GM19324 (cell line): ENCODE data around the gene AURKA.
"Not testable (repeated sequence)": the region's sequence is repeated elsewhere in the genome, so short reads cannot be mapped to it uniquely, and the experiment has no call there.

Experiments used
- ATAC-seq: cut with Tn5 transposase; IDR thresholded peaks from one replicate; pipeline ENCODE4 v1.9.1; 2021; ENCODE audit warnings: mild to moderate bottlenecking, moderate library complexity; ENCODE audit not compliant: unreplicated experiment, low FRiP score

Gene AURKA

DNA sequence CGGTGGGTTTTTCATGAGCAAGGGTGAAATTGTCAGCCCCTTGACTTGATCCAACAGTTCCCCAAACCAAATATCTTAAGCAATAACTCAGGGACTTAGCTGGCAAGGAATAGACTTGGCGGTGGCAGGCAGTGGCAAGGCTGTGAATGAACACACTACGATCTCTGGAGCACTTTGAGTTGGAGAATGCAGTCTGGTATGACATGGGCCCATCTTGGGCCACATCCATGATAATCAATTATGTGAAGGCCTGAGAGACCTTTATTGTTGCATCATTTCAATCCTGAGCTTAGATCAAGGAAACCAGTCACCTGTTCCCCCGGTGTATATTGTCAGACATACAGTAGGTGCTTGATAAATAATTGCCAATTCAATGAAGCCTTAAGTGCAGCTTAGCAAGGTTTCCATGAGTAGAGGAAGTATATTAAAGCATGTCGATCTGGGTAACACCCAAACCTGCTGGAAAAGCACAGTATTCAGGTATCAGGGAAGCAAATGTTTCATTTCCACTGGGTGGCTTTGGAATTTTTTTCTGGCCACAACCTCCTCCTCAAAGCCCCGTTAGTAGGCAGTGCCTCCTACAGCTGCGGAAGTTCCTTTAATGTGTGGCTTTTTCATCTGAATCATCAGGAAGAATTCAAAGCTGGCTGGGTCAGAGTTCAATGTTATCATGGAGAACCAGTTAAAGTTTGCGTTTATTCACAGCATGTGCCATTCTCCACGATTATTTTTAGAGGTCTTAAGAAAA, 30.2 kb upstream of the AURKA start:
- ATAC-seq: no peak

DNA sequence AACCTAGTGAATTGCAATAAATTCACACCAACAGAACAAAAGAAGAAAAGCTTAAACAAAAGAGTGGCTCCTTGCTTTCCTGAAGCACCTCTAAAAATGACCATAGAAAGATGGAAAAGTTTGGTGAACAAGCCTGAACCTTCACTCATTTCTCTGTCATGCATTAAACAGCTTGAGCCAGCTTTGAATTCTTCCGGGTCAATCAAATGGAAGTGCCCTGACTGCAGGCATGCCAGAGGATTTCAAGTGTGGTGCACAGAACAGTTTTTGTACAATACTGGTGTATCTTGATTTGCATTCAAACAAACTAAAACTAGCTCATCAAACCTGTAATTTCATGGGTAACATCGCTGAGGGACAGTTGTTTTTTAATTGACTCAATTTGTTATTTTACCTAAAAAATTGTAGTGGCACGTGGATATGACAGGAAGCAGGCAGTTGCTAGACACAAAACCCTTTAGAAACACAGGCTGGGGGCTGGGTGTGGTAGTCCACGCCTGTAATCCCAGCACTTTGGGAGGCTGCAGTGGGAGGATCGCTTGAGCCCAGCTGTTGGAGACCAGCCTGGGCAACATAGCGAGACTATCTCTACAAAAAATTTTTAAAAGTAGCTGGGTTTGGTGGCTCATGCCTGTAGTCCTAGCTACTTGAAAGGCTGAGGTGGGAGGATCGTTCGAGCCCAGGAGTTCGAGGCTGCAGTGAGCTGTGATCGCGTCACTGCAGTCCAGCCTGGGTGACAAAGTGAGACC, 29.1 kb upstream of the AURKA start:
- ATAC-seq: no peak

DNA sequence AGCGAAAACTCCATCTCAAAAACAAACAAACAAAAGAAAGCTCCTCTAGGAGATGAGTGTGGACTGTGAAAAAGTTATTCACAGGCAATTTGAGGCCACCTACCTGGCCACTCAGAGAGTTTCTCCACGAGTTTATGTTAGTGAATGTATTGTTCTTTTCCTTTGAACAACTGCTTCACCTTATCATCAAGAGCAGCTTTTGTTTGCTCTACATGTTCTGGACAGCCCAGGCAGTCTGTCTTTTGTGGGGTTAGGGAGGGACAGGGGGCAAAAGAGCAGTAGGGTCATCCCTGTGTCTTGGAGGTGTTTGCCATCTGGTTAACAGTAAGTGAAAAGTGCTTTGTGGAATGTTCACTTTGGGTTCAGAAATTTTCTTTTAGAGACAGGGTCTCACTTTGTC, 28.0 kb upstream of the AURKA start:
- no peak for ATAC-seq

DNA sequence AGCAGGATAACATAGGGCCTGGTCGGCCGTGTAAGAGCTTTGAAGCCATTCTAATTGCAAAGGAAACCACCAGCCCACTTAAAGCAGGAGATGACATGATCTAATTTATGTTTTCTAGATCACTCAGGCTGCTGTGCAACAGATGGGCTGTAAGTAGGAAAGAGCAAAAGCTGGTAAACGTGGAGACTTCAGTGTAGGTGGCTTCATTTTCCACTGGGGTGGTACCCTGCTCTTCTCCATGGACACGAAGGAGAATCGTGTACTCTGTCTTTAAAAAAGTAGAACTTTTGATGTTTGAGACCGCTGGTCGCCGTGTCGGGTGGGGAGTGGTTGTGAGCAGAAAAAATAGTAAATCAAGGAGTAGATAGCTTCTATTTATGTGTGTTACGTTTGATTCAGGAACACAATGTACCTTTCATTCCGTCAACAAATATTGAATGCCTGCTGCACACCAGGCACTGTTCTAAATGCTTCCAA, 26.4 kb upstream of the AURKA start:
- ATAC-seq: no peak

DNA sequence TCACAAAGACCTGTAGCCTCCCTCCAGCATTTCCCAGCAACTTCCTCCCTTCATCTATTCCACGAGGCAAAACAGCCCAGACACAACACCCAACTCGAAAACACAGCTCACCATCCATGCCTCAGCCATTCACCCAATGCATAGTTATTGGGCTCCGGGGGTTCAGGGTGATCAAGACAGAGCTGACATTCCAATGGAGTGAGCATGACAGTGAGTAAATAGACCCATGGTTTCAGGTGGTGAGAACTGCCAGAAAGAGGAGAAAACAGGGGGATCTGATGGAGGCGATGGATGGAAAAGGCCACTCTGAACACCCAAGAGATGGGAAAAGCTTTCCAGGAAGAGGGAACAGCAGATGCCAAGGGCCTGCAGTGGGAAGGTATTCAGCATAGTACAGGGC, 25.9 kb upstream of the AURKA start:
- no peak for ATAC-seq

DNA sequence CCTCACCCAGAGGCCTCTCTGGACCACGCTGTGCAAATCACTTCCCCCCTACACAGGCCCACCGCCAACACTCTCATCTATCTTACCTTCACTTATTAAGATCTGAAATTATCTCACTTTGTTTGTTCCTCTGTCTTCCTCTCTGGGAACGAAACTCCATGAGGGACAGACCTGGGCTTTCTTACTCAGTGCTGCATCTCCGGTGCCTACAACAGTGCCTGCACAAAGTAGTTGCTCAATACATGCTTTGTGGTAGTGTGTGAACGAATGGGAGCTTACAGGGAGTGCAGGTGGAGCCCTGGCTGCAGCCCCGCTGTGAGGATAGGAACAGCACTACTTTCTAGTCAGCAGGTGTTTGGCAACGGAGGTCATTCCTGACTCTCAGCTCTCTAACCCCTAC, 25.4 kb upstream of the AURKA start:
- ATAC-seq: no peak

DNA sequence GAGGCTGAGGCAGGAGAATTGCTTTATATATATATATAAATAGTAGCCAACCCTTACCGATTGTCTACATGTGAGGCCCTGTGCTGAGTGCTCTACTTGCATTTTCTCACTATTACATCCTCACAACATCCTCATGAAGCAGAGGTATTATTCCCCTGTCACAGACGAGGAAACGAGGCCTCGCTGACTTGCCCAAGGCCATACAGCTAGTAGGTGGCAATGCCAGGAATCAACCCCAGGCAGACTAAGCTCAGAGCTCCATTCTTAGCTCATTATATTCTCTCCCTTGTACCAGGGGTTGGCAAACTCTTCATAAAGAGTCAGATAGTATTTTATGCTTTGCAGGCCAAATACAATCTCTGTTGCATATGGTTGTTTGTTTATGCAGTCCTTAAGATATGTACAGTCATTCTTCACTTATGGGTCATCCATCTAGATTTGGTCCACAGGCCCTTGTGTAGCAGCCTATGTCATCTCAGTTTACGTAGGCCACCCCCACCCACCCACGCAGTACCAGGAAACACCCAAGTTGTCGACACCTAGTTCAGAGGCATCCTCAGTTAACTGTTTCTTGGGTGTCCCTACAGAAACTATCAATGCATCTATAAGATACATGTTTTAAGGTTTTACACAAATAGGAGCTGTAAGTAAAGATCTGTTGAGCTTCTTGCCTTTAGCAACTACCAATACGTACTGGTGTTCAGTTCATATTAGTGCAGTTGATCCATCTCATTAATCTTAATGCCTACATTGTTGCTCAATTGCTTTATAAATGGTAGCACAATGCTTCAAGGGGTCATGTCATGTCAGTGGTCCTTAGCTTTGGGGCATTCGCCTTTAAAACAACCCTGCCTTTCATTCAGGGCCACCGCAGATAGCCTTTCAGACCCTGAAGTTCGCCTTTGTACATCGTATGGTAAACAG, 23.1 kb upstream of the AURKA start:
- no peak for ATAC-seq

DNA sequence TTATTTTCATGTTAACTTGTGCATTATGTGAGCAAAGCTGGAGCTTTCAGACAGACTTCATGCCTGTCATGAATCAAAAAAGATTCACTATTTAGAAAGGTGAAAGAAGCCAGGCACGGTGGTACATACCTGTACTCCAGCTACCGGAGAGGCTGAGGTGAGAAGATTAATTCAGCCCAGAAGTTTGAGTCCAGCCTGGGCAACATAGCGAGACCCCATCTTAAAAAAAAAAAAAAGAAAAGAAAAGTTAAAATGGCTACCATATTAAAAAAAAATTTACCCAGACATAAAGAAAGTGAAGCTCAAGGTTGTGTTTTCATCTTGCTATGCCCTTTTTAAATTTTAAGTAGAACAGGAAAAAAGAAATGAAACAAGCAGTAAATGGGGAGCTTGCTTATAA, 20.9 kb upstream of the AURKA start:
- no peak for ATAC-seq

DNA sequence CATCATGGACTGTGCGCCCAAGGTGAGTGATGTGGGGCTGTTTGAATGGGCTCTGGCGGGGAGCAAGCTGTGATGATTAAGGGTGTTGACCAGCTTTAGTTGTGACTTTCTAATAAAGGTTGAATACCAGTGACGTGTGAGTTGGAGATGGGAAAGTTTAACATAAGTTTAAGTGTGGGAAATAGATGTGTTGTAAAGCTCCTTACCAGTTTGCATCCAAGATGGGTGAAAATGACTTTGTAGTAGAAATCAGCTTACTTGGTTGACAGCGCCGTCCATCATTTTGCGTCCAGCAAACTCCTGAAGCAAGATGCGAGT, 20.4 kb upstream of the AURKA start:
- ATAC-seq: no peak

DNA sequence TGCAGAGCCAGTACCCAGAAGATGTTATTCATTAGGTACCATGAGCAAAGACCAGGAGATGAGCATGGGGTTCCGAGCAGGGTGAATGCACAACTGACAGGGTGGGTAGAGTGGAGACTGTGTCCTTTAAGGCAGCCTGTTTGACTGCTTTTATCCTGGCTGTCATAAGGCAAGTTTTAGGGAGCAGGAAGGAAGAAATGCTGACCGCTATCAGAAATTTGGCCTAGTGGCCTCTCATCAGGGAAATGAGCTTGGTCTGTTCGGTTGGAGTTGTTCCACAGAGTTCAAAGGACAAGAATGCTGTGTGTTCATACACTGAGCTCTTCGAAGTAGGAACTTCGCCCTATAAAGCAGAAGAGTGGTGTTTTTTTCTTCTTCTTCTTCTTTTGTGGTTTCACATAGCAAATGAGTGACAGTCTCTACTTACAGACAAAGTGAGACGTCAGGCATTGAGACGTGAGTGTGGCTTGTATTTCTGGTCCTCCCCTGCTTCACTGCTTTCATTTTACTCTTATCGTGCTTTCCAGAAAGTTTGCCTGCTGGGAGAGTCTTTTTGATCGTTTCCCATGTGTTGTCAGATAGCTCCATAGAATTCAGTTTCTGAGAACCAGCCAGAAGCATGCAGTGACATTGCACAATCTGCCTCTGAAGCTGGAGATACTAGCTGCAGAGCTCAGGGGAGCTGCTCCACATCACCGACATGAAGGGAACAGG, 19.9 kb upstream of the AURKA start, which contains the start of gene CASS4:
Gene CASS4, plus strand, starts transcription at position 502 of the 714 bp plus-strand sequence. Its CDS starts 199 bp downstream, at position 701.
- peak; percentile 53 for ATAC-seq

DNA sequence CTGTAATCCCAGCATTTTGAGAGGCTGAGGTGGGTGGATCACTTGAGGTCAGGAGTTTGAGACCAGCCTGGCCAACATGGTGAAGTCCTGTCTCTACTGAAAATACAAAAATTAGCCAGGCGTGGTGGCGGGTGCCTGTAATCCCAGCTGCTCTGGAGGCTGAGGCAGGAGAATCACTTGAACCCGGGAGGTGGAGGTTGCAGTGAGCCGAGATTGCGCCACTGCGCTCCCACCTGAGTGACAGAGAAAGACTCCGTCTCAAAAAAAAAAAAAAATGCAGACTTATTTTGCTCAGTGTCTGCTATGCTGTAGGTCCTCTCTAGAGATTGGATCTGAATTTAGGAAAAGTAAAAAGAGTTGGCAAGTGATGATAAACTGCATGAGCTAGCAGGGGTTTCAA, 19.3 kb upstream of the AURKA start:
- not testable (repeated sequence) for ATAC-seq

DNA sequence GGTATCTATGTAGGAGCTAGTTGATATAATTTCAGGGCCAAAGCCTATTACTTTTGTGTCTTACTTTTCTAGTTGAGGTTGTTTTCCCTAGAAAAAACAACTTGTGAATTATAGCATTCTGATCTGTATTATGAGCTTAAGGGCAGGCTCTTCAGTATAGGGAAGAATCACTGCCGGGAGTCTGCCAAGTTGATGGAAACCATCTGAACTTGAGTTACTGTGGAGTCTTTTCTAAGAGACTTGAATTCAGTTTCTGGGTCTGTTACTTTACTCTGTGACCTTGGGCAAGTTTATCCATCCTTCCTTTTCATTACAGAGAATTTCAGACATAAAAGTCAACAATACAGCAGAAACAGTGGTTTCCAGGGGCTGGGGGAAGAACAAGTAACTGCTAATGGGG, 17.9 kb upstream of the AURKA start:
- ATAC-seq: no peak

DNA sequence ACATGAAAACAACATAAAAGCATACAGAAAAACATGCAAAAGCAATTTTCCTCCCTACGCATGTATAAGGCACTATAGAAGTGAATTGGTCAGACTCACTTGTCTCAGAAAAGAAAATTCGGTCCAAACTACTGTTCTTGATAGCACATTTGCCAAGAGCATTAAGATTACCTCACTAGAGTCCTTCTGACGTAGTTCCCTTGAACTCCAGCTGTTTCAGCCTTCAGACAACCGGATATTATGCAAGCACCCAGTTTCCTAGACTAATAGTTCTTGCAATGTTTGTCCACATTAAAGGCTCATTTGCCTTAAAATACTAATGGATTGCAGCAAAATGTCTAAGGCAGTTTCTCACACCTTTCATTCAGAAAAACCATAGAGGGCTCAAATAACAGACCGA, 17.5 kb upstream of the AURKA start:
- no peak for ATAC-seq

DNA sequence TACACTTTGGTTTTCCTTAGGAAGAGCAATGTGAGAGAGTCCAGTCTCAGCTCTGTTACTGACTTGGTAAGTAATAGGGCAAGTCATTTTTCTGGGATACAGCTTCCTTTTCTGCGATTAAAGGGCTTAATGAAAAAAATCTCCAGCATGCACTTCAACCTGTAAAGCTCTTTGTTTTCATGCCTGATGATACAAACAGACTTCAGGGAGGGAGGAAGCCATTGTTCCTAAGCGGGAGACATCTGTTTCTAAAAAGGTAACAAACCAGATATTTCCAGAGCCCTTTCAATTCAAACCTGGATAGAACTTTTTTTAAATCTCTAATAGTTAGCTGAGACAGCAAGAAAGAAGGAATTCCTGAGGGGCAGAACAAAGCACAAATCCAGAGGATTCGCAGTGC, 14.9 kb upstream of the AURKA start:
- no peak for ATAC-seq

DNA sequence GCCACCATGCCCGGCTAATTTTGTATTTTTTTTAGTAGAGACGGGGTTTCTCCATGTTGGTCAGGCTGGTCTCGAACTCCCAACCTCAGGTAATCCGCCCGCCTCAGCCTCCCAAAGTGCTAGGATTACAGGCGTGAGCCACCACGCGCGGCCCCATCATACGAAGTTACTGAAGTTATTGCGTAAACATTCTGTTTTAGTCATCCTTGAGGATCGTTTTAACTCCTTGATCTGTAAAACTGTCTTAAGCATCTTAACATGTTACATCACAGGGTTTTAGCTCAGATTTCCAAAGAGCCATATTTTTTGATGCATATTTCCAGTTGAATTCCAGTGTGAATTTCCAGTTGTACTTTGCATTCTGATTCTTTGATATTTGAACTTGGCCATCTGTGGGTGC, 13.3 kb upstream of the AURKA start:
- not testable (repeated sequence) for ATAC-seq

DNA sequence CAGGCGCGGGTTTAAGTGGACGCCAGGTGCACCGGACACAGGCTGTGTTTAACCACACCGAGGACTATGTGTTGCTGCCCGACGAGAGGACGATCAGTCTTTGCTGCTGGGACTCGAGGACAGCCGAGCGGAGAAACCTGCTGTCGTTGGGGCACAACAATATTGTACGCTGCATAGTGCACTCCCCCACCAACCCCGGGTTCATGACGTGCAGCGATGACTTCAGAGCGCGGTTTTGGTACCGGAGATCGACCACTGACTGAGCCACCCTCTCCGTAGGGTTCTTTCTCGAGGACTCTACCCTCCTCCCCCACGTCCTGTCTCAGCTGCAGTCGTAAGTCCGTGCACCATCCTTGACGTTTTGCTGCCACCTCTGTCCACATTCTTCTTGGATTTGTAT, 11.4 kb upstream of the AURKA start:
- no peak for ATAC-seq

DNA sequence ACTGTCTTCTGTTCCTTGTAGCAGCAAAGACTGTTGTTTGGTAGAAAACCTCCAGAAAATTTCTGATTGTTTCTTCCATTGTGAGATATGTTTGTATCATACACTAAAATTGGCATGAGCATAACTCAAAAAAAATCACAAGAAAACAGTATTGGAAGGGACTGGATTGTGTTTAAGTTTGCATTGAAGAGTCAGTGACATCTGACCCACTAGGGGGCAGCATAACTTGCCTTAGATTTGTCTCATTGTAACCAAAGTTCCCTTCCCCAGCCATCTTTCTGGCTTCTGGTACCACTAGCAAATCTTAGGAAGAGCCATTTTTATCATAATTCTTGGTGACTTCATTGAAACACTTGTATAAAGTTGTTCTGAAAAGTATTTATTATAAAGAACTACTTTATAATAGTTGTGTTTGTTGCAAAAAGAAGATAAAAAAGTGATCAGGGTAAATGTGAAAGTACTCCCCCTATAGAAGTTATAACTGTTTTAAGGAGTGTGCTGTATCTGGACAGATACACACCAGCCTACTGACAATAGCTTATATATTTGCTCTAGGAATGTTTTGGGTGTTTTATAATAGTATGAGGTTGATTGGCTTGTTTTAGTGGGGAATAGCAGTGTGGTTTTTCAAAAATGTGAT, 8.1 kb upstream of the AURKA start:
- no peak for ATAC-seq

DNA sequence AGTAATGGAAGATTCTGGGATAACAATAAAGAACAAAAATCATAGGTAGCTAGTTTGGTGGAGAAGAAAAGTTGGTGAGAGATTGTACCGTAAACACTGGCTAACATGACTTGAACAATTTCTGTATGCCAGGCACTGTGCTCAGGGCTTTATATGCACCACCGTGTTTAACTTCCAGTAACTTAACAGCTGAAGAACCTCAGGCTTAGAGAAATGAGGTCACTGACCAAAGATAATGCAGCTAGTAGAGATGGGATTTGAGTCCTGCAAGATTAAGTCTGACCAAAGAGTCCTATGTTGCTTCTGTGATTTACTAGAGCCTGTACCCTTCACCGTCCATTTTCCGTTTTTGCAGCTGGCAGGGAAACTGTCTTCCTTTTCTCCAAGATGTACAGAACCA, 3.2 kb upstream of the AURKA start:
- ATAC-seq: no peak

DNA sequence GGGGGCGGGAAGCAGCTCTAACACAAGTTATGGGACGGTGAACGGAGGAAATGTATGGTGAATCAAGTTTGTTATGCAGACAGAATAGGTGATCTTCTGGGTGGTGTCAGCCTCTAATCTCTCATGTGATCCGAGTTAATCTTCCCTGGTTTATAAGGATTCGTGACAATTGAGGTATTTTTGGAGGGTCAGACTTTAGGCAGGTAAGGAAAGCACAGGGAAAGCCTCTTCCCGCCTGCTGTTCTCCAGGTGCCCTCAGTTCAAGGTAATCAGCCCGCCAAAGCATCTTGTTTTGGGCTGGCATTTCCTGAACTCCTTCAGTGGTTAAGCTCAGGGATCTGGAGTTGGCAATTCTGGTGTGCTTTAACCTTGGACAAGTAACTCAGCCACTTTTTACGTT, 1.6 kb upstream of the AURKA start:
- ATAC-seq: no peak

DNA sequence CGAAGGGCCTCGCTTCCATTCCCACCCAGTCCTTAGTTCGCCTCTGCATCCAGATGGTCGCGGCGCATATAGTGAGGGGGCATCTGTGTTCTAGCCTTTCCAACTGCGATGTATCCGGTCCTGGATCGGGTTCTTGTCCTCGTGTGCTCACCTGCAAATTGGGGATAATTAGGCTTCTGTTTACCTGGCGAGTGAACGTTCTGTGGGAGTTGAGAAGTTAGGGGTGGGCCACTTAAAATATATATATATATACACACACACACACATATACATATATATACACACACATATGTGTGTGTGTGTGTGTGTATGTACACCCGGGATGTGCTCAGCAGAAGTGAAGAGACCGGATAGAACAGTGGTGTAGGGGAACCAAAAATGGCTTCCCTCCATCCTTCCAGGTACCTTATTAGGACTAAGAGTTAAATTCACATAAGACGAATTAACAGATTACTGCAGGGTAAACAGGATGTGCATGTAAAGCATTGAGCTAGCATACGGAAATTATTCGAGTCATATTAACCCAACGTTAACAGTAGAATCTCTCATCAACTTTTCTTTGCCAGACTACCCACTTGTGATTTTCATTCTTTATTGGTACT, 967 bp upstream of the AURKA start:
- no peak for ATAC-seq
